ENCODE results near the gene ANKRD9. TPM values are rescaled to one million over a fixed set of nuclear protein-coding genes. Genes with fewer than 3 reads are reported as not detected.

The ANKRD9 gene
- total and polyA plus RNA-seq, 2 of the 13 experiments (the other 11 are each of a cell fraction or from before 2014, with no cell fraction given), result 10.0 to 15.0 TPM

GRCh38 chr14:102539544-102540314 is 30.2 kb upstream of the ANKRD9 start (continued):
- TF ChIP-seq CTCF (CRISPR knock-in tag; IDR thresholded peaks at IDR 0.05), result 0 out of 2 replicates have a peak, but pooled peaks have one; percentile 2
- no peak for TF ChIP-seq GPN1 (CRISPR knock-in tag; IDR thresholded peaks at IDR 0.05; ENCODE audit: borderline replicate concordance)
- no peak for TF ChIP-seq ZBTB21 (CRISPR knock-in tag; IDR thresholded peaks at IDR 0.05)
- no peak for TF ChIP-seq CREM (IDR thresholded peaks at IDR 0.05)
- no peak for TF ChIP-seq CREM (CRISPR knock-in tag; IDR thresholded peaks at IDR 0.05)
- no peak for TF ChIP-seq ZNF879 (CRISPR knock-in tag; IDR thresholded peaks at IDR 0.05)
- TF ChIP-seq PBX2 (CRISPR knock-in tag; IDR thresholded peaks at IDR 0.05), result no peak
- TF ChIP-seq ZFP62 (CRISPR knock-in tag; IDR thresholded peaks at IDR 0.05), result no peak
- no peak for TF ChIP-seq STAG1 (CRISPR knock-in tag; IDR thresholded peaks at IDR 0.05)
- no peak for TF ChIP-seq TEAD3 (CRISPR knock-in tag; optimal IDR thresholded peaks at IDR 0.05; ENCODE audit: borderline replicate concordance)
- TF ChIP-seq ZSCAN30 (CRISPR knock-in tag; IDR thresholded peaks at IDR 0.05), result no peak; the same call in 1 of the 2 replicates
- no peak for TF ChIP-seq ZBTB34 (CRISPR knock-in tag; IDR thresholded peaks at IDR 0.05)
- no peak for TF ChIP-seq GZF1 (CRISPR knock-in tag; IDR thresholded peaks at IDR 0.05)
- TF ChIP-seq HNRNPK (IDR thresholded peaks at IDR 0.05; ENCODE audit: low read depth, low read length, poor library complexity, severe bottlenecking), result no peak
- TF ChIP-seq REPIN1 (CRISPR knock-in tag; IDR thresholded peaks at IDR 0.05; ENCODE audit: borderline replicate concordance, low read depth), result no peak
- no peak for TF ChIP-seq NFE2L1 (CRISPR knock-in tag; IDR thresholded peaks at IDR 0.05; ENCODE audit: borderline replicate concordance)
- TF ChIP-seq ZNF253 (CRISPR knock-in tag; IDR thresholded peaks at IDR 0.05; ENCODE audit: borderline replicate concordance), result no peak
- no peak for TF ChIP-seq FOXO4 (CRISPR knock-in tag; conservative IDR thresholded peaks at IDR 0.05)
- peak; percentile 71; the same call in 1 of the 2 replicates for TF ChIP-seq NAIF1 (CRISPR knock-in tag; IDR thresholded peaks at IDR 0.05; ENCODE audit: borderline replicate concordance)
- no peak for TF ChIP-seq SRY (CRISPR knock-in tag; IDR thresholded peaks at IDR 0.05)
- no peak for TF ChIP-seq ZFYVE20 (CRISPR knock-in tag; IDR thresholded peaks at IDR 0.05; ENCODE audit: borderline replicate concordance, low read depth)
- TF ChIP-seq SAP130 (CRISPR knock-in tag; IDR thresholded peaks at IDR 0.05; ENCODE audit: low read depth), result 0 out of 2 replicates have a peak, but pooled peaks have one; percentile 8
- TF ChIP-seq YEATS2 (CRISPR knock-in tag; IDR thresholded peaks at IDR 0.05; ENCODE audit: borderline replicate concordance), result no peak
- no peak for TF ChIP-seq CBFB (CRISPR knock-in tag; IDR thresholded peaks at IDR 0.05)
- TF ChIP-seq THAP11 (CRISPR knock-in tag; IDR thresholded peaks at IDR 0.05), result no peak; the same call in 1 of the 2 replicates
- TF ChIP-seq EHMT2 (IDR thresholded peaks at IDR 0.05; ENCODE audit: borderline replicate concordance, low read depth, low read length), result no peak
- TF ChIP-seq ZBTB7B (CRISPR knock-in tag; IDR thresholded peaks at IDR 0.05), result no peak
